HL-60 (cell line): Measurements from ENCODE around the gene COL2A1.

Experiments
- DNase-seq, 2 experiments: peaks; one replicate each; pipeline ENCODE4 v3.0.0-alpha.2; 2010 to 2020; ENCODE audit warnings: low read depth in 1 of 2, low spot score in 1 of 2
- H3K27ac ChIP-seq: fragments of 250-450 bp; sonication (Bioruptor Pico); replicated peaks from 2 replicates; pipeline ENCODE4 v1.5.1; 2020; ENCODE audit warnings: mild to moderate bottlenecking, moderate library complexity
- H3K27me3 ChIP-seq: fragments of 250-450 bp; sonication (Bioruptor Pico); 2 replicates; pipeline ENCODE4 v1.5.1; 2021; ENCODE audit warnings: mild to moderate bottlenecking, moderate library complexity; ENCODE audit not compliant: insufficient read depth, poor library complexity, severe bottlenecking
- H3K4me3 ChIP-seq: replicated peaks from 2 replicates; pipeline ENCODE4 v1.5.1; 2011; ENCODE audit warnings: mild to moderate bottlenecking, control low read depth, low read length; ENCODE audit not compliant: insufficient read depth
- GABPA ChIP-seq: IDR thresholded peaks from 2 replicates; pipeline ENCODE4 v1.6.1; 2012; ENCODE audit warnings: low read depth
- POLR2AphosphoS5 ChIP-seq: IDR thresholded peaks from 2 replicates; pipeline ENCODE4 v1.6.1; 2012; ENCODE audit warnings: low read depth
- SPI1 ChIP-seq: IDR thresholded peaks from 2 replicates; pipeline ENCODE4 v1.6.1; 2012; ENCODE audit warnings: low read depth, mild to moderate bottlenecking, borderline replicate concordance
- TF ChIP-seq, protein P1 (sequence below): IDR thresholded peaks from one replicate; pipeline ENCODE4 v1.5.1; 2011; ENCODE audit warnings: low read length, control low read depth, inconsistent platforms; ENCODE audit not compliant: insufficient read depth
- TF ChIP-seq, protein P2 (sequence below): IDR thresholded peaks from 2 replicates; pipeline ENCODE4 v1.6.1; 2012; ENCODE audit warnings: low read depth; ENCODE audit not compliant: insufficient replicate concordance

Gene COL2A1

DNA sequence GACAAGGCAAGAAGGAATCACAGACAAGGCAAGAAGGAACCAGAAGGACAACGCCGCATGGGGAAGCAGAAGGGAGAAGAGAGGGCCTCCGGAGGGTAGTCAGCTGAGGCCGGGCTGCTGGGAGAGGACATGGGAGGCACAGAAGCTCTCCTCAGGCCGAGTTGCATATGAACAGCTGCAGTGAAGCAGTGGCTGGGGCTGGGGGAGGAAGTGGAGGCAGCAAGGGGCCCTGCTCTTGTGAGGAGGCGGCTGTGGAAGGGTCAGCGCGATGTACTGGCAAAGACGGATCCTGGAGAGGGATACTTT lies 62.8 kb downstream of the COL2A1 start:
- H3K27me3 ChIP-seq, result no peaks in the 10 kb centered on the region
- TF ChIP-seq SPI1 (peak; percentile 54; the same call in 1 of the 2 replicates), GABPA (no peak), POLR2AphosphoS5 (no peak)
- TF ChIP-seq, protein P1, sequence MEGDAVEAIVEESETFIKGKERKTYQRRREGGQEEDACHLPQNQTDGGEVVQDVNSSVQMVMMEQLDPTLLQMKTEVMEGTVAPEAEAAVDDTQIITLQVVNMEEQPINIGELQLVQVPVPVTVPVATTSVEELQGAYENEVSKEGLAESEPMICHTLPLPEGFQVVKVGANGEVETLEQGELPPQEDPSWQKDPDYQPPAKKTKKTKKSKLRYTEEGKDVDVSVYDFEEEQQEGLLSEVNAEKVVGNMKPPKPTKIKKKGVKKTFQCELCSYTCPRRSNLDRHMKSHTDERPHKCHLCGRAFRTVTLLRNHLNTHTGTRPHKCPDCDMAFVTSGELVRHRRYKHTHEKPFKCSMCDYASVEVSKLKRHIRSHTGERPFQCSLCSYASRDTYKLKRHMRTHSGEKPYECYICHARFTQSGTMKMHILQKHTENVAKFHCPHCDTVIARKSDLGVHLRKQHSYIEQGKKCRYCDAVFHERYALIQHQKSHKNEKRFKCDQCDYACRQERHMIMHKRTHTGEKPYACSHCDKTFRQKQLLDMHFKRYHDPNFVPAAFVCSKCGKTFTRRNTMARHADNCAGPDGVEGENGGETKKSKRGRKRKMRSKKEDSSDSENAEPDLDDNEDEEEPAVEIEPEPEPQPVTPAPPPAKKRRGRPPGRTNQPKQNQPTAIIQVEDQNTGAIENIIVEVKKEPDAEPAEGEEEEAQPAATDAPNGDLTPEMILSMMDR, result no peak
- no peak overlapping the region for H3K4me3 ChIP-seq
- peak in 1 of 2 experiments; percentile 72 for DNase-seq
- H3K27ac ChIP-seq, result no peak overlapping the region

GRCh38 chr12:47940773-47941474 lies 63.4 kb downstream of the COL2A1 start:
- no peak for DNase-seq
- no peaks in the 10 kb centered on the region for H3K27me3 ChIP-seq
- H3K27ac ChIP-seq, result no peak overlapping the region
- no peak overlapping the region for H3K4me3 ChIP-seq
- TF ChIP-seq GABPA (no peak), POLR2AphosphoS5 (no peak), SPI1 (no peak)
- TF ChIP-seq, protein P1, result no peak
- TF ChIP-seq, protein P2, sequence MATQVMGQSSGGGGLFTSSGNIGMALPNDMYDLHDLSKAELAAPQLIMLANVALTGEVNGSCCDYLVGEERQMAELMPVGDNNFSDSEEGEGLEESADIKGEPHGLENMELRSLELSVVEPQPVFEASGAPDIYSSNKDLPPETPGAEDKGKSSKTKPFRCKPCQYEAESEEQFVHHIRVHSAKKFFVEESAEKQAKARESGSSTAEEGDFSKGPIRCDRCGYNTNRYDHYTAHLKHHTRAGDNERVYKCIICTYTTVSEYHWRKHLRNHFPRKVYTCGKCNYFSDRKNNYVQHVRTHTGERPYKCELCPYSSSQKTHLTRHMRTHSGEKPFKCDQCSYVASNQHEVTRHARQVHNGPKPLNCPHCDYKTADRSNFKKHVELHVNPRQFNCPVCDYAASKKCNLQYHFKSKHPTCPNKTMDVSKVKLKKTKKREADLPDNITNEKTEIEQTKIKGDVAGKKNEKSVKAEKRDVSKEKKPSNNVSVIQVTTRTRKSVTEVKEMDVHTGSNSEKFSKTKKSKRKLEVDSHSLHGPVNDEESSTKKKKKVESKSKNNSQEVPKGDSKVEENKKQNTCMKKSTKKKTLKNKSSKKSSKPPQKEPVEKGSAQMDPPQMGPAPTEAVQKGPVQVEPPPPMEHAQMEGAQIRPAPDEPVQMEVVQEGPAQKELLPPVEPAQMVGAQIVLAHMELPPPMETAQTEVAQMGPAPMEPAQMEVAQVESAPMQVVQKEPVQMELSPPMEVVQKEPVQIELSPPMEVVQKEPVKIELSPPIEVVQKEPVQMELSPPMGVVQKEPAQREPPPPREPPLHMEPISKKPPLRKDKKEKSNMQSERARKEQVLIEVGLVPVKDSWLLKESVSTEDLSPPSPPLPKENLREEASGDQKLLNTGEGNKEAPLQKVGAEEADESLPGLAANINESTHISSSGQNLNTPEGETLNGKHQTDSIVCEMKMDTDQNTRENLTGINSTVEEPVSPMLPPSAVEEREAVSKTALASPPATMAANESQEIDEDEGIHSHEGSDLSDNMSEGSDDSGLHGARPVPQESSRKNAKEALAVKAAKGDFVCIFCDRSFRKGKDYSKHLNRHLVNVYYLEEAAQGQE, result no peak

DNA sequence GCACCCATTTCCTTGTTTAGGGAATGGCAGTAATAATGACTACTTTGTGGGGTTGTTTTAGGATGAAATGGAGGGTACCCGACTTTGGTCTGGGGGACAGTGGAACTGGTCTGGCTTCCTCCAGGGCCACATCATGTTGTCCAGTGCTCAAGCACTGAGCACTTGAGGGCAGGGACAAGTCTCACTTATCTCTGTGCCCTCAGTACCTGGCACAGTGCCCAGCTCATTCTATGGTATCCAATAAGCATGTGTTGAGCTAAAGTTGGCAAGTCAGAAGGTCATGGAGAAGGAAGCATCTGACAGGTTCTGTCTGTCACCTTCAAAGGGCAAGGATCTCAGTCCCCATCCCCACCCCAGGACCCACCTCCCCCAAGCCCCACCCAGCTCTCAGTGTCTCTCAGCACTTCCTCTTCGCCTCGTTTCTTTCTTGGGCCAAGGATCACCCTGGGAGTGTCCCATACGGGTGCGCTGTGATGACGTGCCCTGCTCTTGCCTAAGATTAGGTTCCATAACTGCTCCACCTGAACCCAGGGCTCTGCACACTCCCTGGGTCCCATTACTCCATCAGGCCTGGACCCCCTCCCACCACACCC lies 65.2 kb downstream of the COL2A1 start:
- no peak for DNase-seq
- H3K27ac ChIP-seq, result no peak overlapping the region
- TF ChIP-seq POLR2AphosphoS5 (no peak), SPI1 (no peak), GABPA (no peak)
- TF ChIP-seq, protein P2, result no peak
- TF ChIP-seq, protein P1, result no peak
- H3K27me3 ChIP-seq, result no peaks in the 10 kb centered on the region
- no peak overlapping the region for H3K4me3 ChIP-seq
